Left renal cortex interstitium (tissue), 4 donors: ENCODE measurements around the gene USP37. TPM values are rescaled to one million over a fixed set of nuclear protein-coding genes. Genes with fewer than 3 reads are reported as not detected.

ENCODE experiments used
- DNase-seq, 4 donors: peaks; one replicate each; pipeline ENCODE4 v3.0.0-alpha.2; 2013; ENCODE audit warnings: low read depth in 4 of 4, low spot score in 2 of 4, missing footprints in 1 of 4
- polyA plus RNA-seq, 4 donors: library from polyadenylated mRNA; unstranded; fragments of 120-200 nt; gene quantifications; one replicate each; pipeline ENCODE4 v1.2.1, GENCODE V29; 2013; ENCODE audit not compliant: insufficient read length in 4 of 4

The USP37 gene
- polyA plus RNA-seq, 4 donors = 15.1 to 20.2 (median 18.0) TPM

DNA sequence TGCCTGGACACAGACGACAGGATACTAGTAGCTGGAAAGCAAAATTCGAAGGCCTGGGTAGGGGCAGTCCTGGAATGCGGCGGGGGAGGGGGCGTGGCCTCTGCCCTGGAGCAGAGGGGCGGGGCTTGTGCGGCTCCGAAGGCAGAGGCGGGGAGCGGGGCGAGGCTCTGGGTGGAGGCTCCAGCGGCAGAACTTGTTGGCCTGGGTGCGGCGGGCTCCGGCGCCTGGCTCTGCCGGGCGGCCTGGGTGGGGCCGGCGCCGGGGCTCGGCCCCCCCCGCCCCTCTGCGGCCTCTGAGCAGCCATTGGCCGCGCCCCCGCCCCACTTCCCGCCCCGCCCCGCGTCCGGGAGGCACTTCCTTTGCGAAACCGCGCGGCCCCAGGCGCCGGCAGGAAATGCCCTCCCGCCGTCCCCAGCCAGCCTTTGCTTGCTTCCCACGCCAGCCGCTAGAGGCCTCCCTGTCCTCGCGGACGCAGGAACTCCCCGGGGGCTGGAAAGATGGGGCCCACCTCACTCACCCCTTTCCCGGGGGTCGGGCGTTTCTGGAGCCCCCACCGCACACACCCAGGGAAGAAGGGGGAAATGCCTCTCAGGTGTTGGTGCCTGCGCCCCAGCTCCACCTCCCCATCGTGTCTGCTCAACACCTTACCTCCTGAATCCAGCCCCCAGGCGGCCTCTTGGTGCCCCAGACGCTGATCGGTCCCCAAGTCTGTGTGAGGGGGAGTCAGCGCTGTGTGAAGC, 161.8 kb downstream of the USP37 start:
- peak; percentile 75 to 91 (median 83) for DNase-seq

DNA sequence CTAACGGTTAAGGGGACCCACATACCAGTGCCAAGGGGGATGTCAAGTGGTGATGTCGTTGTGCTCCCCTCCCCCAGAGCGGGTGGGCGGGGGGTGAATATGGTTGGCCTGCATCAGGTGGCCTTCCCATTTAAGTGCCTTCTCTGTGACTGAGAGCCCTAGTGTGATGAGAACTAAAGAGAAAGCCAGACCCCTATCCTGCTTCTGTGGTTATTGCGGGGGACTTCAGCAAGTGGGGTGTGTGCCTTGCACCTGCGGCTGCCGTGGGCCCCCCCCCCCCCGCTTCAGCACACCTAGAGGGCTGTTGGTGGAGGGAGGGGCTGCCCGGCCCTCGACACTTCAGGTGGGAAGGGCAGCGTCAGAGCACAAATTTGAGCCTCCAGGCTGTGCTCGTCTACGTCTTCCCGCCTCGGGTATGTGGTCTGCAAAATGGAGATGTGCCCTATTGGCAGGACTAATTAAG, 162.4 kb downstream of the USP37 start:
- no peak for DNase-seq

DNA sequence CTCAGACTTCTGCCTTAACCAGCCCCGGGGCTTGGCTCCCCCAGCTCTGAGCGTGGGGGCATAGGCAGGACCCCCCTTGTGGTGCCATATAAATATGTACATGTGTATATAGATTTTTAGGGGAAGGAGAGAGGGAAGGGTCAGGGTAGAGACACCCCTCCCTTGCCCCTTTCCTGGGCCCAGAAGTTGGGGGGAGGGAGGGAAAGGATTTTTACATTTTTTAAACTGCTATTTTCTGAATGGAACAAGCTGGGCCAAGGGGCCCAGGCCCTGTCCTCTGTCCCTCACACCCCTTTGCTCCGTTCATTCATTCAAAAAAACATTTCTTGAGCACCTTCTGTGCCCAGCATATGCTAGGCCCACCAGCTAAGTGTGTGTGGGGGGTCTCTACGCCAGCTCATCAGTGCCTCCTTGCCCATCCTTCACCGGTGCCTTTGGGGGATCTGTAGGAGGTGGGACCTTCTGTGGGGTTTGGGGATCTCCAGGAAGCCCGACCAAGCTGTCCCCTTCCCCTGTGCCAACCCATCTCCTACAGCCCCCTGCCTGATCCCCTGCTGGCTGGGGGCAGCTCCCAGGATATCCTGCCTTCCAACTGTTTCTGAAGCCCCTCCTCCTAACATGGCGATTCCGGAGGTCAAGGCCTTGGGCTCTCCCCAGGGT, 162.9 kb downstream of the USP37 start:
- no peak for DNase-seq

GRCh38 chr2:218404351-218405085, 163.6 kb downstream of the USP37 start:
- DNase-seq = no peak

- DNase-seq = no peak
Observed at GRCh38 chr2:218403810-218404209, 164.3 kb downstream of the USP37 start.

- no peak for DNase-seq
Observed at GRCh38 chr2:218402911-218403411, 165.2 kb downstream of the USP37 start.

GRCh38 chr2:218402491-218402901, 165.7 kb downstream of the USP37 start:
- DNase-seq = no peak

- no peak for DNase-seq
Observed at GRCh38 chr2:218401890-218402289, 166.3 kb downstream of the USP37 start.

DNA sequence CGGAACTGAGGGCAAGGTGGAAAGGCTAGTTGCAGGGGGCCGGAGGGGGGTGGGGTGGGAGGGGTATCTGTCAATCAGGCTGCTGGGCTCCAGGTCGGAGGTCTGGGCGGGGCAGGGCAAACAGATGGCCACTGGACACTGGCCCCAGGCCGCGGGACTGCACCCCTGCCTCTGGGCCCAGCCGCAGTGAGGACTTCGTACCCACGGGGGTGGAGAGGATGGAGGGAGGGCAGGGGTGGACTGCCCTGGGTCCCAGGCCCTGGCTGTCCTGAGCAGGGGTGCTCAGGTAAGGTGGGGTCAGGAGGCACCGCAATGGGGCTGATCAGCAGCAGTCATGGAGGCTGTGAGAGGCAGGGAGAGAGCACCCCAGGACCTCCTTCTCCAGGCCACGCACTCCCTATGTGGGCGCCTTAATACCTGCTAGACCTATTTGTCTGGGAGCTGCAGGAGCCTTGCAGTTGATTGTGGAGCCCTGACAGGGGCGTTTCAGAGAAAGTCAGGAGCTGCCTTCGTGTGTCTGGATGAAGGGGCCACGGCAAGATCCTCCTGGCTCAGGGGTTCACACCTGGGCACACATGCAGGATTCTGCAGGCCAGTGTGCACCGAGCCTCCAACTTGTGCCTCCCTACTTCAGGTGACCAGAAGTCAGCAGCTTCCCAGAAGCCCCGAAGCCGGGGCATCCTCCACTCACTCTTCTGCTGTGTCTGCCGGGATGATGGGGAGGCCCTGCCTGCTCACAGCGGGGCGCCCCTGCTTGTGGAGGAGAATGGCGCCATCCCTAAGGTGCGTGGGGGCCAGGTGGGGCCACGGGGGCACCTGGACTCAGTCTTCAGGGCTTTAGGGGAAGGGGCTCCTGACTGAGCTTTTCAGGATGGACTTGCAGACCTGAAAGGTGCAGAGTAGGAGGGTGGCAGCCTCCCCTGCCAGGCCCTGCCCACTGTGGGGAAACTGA, 166.9 kb downstream of the USP37 start:
- DNase-seq = no peak

Other genes with a start within 250 kb of the USP37 start
- 1 to 10 TPM; 5.0 to 8.2 (median 5.9) TPM for gene CATIP, start 211.5 kb downstream of the USP37 start, polyA plus RNA-seq
- 1 to 10 TPM in 1 of 4 donors, under 1 TPM in 3; 0.68 to 2.4 (median 0.89) TPM for gene SLC11A1, start 186.1 kb downstream of the USP37 start, polyA plus RNA-seq
- 100 to 1,000 TPM; 137 to 190 (median 153) TPM for gene CTDSP1, start 168.5 kb downstream of the USP37 start, polyA plus RNA-seq
- gene VIL1, start 149.2 kb downstream of the USP37 start, polyA plus RNA-seq = 10 to 100 TPM; 18.3 to 31.7 (median 24.9) TPM
- gene CNOT9, start 488 bp upstream of the USP37 start, polyA plus RNA-seq = 10 to 100 TPM; 43.9 to 63.4 (median 53.3) TPM
- gene PLCD4, start 39.5 kb upstream of the USP37 start, polyA plus RNA-seq = 10 to 100 TPM in 1 of 4 donors, 1 to 10 TPM in 3; 7.1 to 11.3 (median 8.2) TPM
- 10 to 100 TPM; 15.2 to 25.7 (median 18.9) TPM for gene ZNF142, start 91.3 kb upstream of the USP37 start, polyA plus RNA-seq
- gene BCS1L, start 91.3 kb upstream of the USP37 start, polyA plus RNA-seq = 10 to 100 TPM; 47.6 to 64.8 (median 58.9) TPM
- gene RNF25, start 103.7 kb upstream of the USP37 start, polyA plus RNA-seq = 10 to 100 TPM; 44.3 to 53.9 (median 48.3) TPM
- 100 to 1,000 TPM in 2 of 4 donors, 10 to 100 TPM in 2; 37.0 to 118 (median 82.2) TPM for gene STK36, start 103.7 kb upstream of the USP37 start, polyA plus RNA-seq
- 10 to 100 TPM; 25.8 to 44.4 (median 34.3) TPM for gene TTLL4, start 142.5 kb upstream of the USP37 start, polyA plus RNA-seq
- gene CYP27A1, start 213.8 kb upstream of the USP37 start, polyA plus RNA-seq = 10 to 100 TPM; 44.2 to 57.0 (median 51.7) TPM